Measurements from ENCODE around the gene CAND2.
A peak's percentile ranks its signal among the peaks of the same experiment; 100 is the strongest.
"Not testable (repeated sequence)": the region's sequence is repeated elsewhere in the genome, so short reads cannot be mapped to it uniquely, and the experiment has no call there.

CAND2 gene

GRCh38 chr3:12782172-12782815 lies 14.2 kb upstream of the CAND2 start:
- H3K27ac ChIP-seq = 0 out of 2 replicates have a peak overlapping the region, but pooled peaks have one; percentile 25
- no peak for TF ChIP-seq CTCF (IDR thresholded peaks at IDR 0.05)
- no peak for TF ChIP-seq ZFX (IDR thresholded peaks at IDR 0.05; ENCODE audit: borderline replicate concordance)

- no peak overlapping the region for H3K27ac ChIP-seq
- TF ChIP-seq CTCF (IDR thresholded peaks at IDR 0.05) = no peak
- TF ChIP-seq ZFX (IDR thresholded peaks at IDR 0.05; ENCODE audit: borderline replicate concordance) = no peak
These were observed 11.4 kb upstream of the CAND2 start for GRCh38 chr3:12785096-12785495.

- TF ChIP-seq CTCF (IDR thresholded peaks at IDR 0.05) = peak; percentile 29
- not testable (repeated sequence) for H3K27ac ChIP-seq
These were observed 9.1 kb upstream of the CAND2 start for GRCh38 chr3:12787346-12787745.

GRCh38 chr3:12787967-12788690 lies 8.4 kb upstream of the CAND2 start:
- not testable (repeated sequence) for H3K27ac ChIP-seq

- no peak overlapping the region for H3K27ac ChIP-seq
- no peak for TF ChIP-seq CTCF (IDR thresholded peaks at IDR 0.05)
- no peak for TF ChIP-seq ZFX (IDR thresholded peaks at IDR 0.05; ENCODE audit: borderline replicate concordance)
These were observed 5.0 kb upstream of the CAND2 start for GRCh38 chr3:12791430-12791829.

GRCh38 chr3:12793701-12794100 lies 2.8 kb upstream of the CAND2 start:
- H3K27ac ChIP-seq = no peak overlapping the region
- no peak for TF ChIP-seq CTCF (IDR thresholded peaks at IDR 0.05)
- TF ChIP-seq ZFX (IDR thresholded peaks at IDR 0.05; ENCODE audit: borderline replicate concordance) = no peak

GRCh38 chr3:12797124-12797891 lies 828 bp downstream of the CAND2 start:
- peak overlapping the region; percentile 34 for H3K27ac ChIP-seq
- no peak for TF ChIP-seq CTCF (IDR thresholded peaks at IDR 0.05)
- TF ChIP-seq ZFX (IDR thresholded peaks at IDR 0.05; ENCODE audit: borderline replicate concordance) = no peak
